ENCODE results near the gene GZMB.
A peak's percentile ranks its signal among the peaks of the same experiment; 100 is the strongest.
"Not testable (repeated sequence)": the region's sequence is repeated elsewhere in the genome, so short reads cannot be mapped to it uniquely, and the experiment has no call there.

The GZMB gene

GRCh38 chr14:24630872-24631477 is 3.0 kb downstream of the GZMB start:
- DNase-seq, result peak; percentile 92

- DNase-seq, result no peak
These were observed 3.7 kb downstream of the GZMB start for GRCh38 chr14:24630087-24630871.

- DNase-seq, result no peak
These were observed 4.5 kb downstream of the GZMB start for GRCh38 chr14:24629521-24629920.

- DNase-seq, result no peak
These were observed 20.2 kb downstream of the GZMB start for GRCh38 chr14:24613747-24614146.

- no peak for DNase-seq
These were observed 20.7 kb downstream of the GZMB start for GRCh38 chr14:24613241-24613640.

- peak; percentile 52 for DNase-seq
These were observed 21.8 kb downstream of the GZMB start for GRCh38 chr14:24612196-24612595.

- no peak for DNase-seq
These were observed 24.2 kb downstream of the GZMB start, which contains the start of gene GZMH for GRCh38 chr14:24609655-24610344. TSS of gene GZMH (minus strand) at chr14:24609685. CDS start at chr14:24609613, 72 bp downstream.

GRCh38 chr14:24607635-24608514 is 26.1 kb downstream of the GZMB start:
- DNase-seq, result no peak

GRCh38 chr14:24607081-24607480 is 26.9 kb downstream of the GZMB start:
- no peak for DNase-seq

- DNase-seq, result no peak
These were observed 27.7 kb downstream of the GZMB start for GRCh38 chr14:24606297-24606696.

GRCh38 chr14:24605435-24606190 is 28.4 kb downstream of the GZMB start:
- peak; percentile 28 for DNase-seq

- no peak for DNase-seq
These were observed 36.6 kb downstream of the GZMB start for GRCh38 chr14:24597403-24597802.

GRCh38 chr14:24595073-24595808 is 38.7 kb downstream of the GZMB start:
- DNase-seq, result no peak

GRCh38 chr14:24591004-24591403 is 43.0 kb downstream of the GZMB start:
- not testable (repeated sequence) for DNase-seq

GRCh38 chr14:24584402-24584801 is 49.6 kb downstream of the GZMB start:
- DNase-seq, result not testable (repeated sequence)
